ENCODE data around the gene ASPRV1.

Gene ASPRV1

GRCh38 chr2:69997015-69997830 is 35.8 kb upstream of the ASPRV1 start:
- TF ChIP-seq FOXP2 (optimal IDR thresholded peaks at IDR 0.05; ENCODE audit: borderline replicate concordance, extremely low read depth, extremely low read length, insufficient read depth) (no peak), POLR2AphosphoS5 (IDR thresholded peaks at IDR 0.05; ENCODE audit: low read depth, low read length) (no peak)

- TF ChIP-seq FOXP2 (optimal IDR thresholded peaks at IDR 0.05; ENCODE audit: borderline replicate concordance, extremely low read depth, extremely low read length, insufficient read depth): no peak
- TF ChIP-seq SIN3A (IDR thresholded peaks at IDR 0.05; ENCODE audit: borderline replicate concordance, insufficient read depth, low read length): no peak
- no peak for TF ChIP-seq REST (IDR thresholded peaks at IDR 0.05; ENCODE audit: insufficient read depth in 1 of 2, low read depth in 2 of 2, low read length in 2 of 2)
- no peak for TF ChIP-seq POLR2AphosphoS5 (IDR thresholded peaks at IDR 0.05; ENCODE audit: low read depth, low read length)
- no peak for TF ChIP-seq TAF1 (IDR thresholded peaks at IDR 0.05; ENCODE audit: borderline replicate concordance, insufficient read depth, low read length)
These were observed 34.1 kb upstream of the ASPRV1 start for GRCh38 chr2:69995511-69995910.

GRCh38 chr2:69994166-69994565 is 32.7 kb upstream of the ASPRV1 start:
- TF ChIP-seq TAF1 (IDR thresholded peaks at IDR 0.05; ENCODE audit: borderline replicate concordance, insufficient read depth, low read length): no peak
- no peak for TF ChIP-seq POLR2AphosphoS5 (IDR thresholded peaks at IDR 0.05; ENCODE audit: low read depth, low read length)
- no peak for TF ChIP-seq FOXP2 (optimal IDR thresholded peaks at IDR 0.05; ENCODE audit: borderline replicate concordance, extremely low read depth, extremely low read length, insufficient read depth)
- TF ChIP-seq SIN3A (IDR thresholded peaks at IDR 0.05; ENCODE audit: borderline replicate concordance, insufficient read depth, low read length): no peak
- TF ChIP-seq REST (IDR thresholded peaks at IDR 0.05; ENCODE audit: insufficient read depth in 1 of 2, low read depth in 2 of 2, low read length in 2 of 2): no peak

GRCh38 chr2:69993708-69994107 is 32.3 kb upstream of the ASPRV1 start:
- no peak for TF ChIP-seq FOXP2 (optimal IDR thresholded peaks at IDR 0.05; ENCODE audit: borderline replicate concordance, extremely low read depth, extremely low read length, insufficient read depth)
- no peak for TF ChIP-seq POLR2AphosphoS5 (IDR thresholded peaks at IDR 0.05; ENCODE audit: low read depth, low read length)
- no peak for TF ChIP-seq TAF1 (IDR thresholded peaks at IDR 0.05; ENCODE audit: borderline replicate concordance, insufficient read depth, low read length)

- TF ChIP-seq REST (IDR thresholded peaks at IDR 0.05; ENCODE audit: insufficient read depth in 1 of 2, low read depth in 2 of 2, low read length in 2 of 2): no peak
- no peak for TF ChIP-seq FOXP2 (optimal IDR thresholded peaks at IDR 0.05; ENCODE audit: borderline replicate concordance, extremely low read depth, extremely low read length, insufficient read depth)
- TF ChIP-seq POLR2AphosphoS5 (IDR thresholded peaks at IDR 0.05; ENCODE audit: low read depth, low read length): no peak
- no peak for TF ChIP-seq TAF1 (IDR thresholded peaks at IDR 0.05; ENCODE audit: borderline replicate concordance, insufficient read depth, low read length)
- TF ChIP-seq SIN3A (IDR thresholded peaks at IDR 0.05; ENCODE audit: borderline replicate concordance, insufficient read depth, low read length): no peak
These were observed 31.7 kb upstream of the ASPRV1 start for GRCh38 chr2:69993048-69993565.

Data from PFSK-1 (cell line).